ENCODE data around the gene TNKS2. TPM values are rescaled to one million over a fixed set of nuclear protein-coding genes. Genes with fewer than 3 reads are reported as not detected.

TNKS2 gene
- total and polyA plus RNA-seq, 2 of the 13 experiments (the other 11 are each of a cell fraction or from before 2014, with no cell fraction given), result 15.2 to 19.4 TPM

Small RNA genes lying within 50 kb of the gene (small RNA-seq; reads per million reads assigned to genes)
- gene AL359198.2 (ENCODE audit: insufficient read depth in 2 of 3, insufficient read length in 3 of 3, low read depth in 2 of 3, low replicate concordance in 1 of 3) (0 reads per million in 3 experiments), gene SRP9P1 (ENCODE audit: insufficient read depth in 2 of 3, insufficient read length in 3 of 3, low read depth in 2 of 3, low replicate concordance in 1 of 3) (0 to 0.97 (median 0) reads per million in 3 experiments)

Other genes with a start within 250 kb of the TNKS2 start
- gene PPP1R3C, start 165.4 kb upstream of the TNKS2 start, total RNA-seq (2016; rRNA removed; fragmentation: Illumina TruSeq; extraction: Trizol), result 14.8 and 18.7 TPM in 2 replicates
- 11.4 and 13.3 TPM in 2 replicates for gene PPP1R3C, start 165.4 kb upstream of the TNKS2 start, polyA plus RNA-seq (2011; rRNA removed)
- 1.1 and 2.0 TPM in 2 replicates for gene FGFBP3, start 111.1 kb downstream of the TNKS2 start, total RNA-seq (2016; rRNA removed; fragmentation: Illumina TruSeq; extraction: Trizol)
- 0.50 and 0.52 TPM in 2 replicates for gene FGFBP3, start 111.1 kb downstream of the TNKS2 start, polyA plus RNA-seq (2011; rRNA removed)
- gene BTAF1, start 125.3 kb downstream of the TNKS2 start, total RNA-seq (2016; rRNA removed; fragmentation: Illumina TruSeq; extraction: Trizol), result 31.6 and 38.6 TPM in 2 replicates
- gene BTAF1, start 125.3 kb downstream of the TNKS2 start, polyA plus RNA-seq (2011; rRNA removed), result 54.1 and 69.5 TPM in 2 replicates